AG09309 (cell line): ENCODE results near the gene VLDLR.

Experiments
- DNase-seq: peaks from one replicate; pipeline ENCODE4 v3.0.0-alpha.2; 2010; ENCODE audit warnings: low read depth
- H3K4me3 ChIP-seq: 2 replicates; pipeline ENCODE4 v1.5.1; 2011; ENCODE audit warnings: mild to moderate bottlenecking, low read depth, low read length, moderate library complexity; ENCODE audit not compliant: control insufficient read depth
- CTCF ChIP-seq: IDR thresholded peaks from 2 replicates; pipeline ENCODE4 v1.5.1; 2011; ENCODE audit warnings: mild to moderate bottlenecking, low read depth, low read length, inconsistent platforms; ENCODE audit not compliant: insufficient read depth, control insufficient read depth; ENCODE audit errors: missing control alignments

VLDLR gene

GRCh38 chr9:2679011-2679410 is 57.4 kb downstream of the VLDLR start:
- H3K4me3 ChIP-seq: no peak overlapping the region
- no peak for TF ChIP-seq CTCF
- DNase-seq: no peak

GRCh38 chr9:2681981-2682380 is 60.4 kb downstream of the VLDLR start:
- no peak for DNase-seq
- H3K4me3 ChIP-seq: no peak overlapping the region
- TF ChIP-seq CTCF: no peak

GRCh38 chr9:2686911-2687310 is 65.3 kb downstream of the VLDLR start:
- no peak overlapping the region for H3K4me3 ChIP-seq
- no peak for DNase-seq
- no peak for TF ChIP-seq CTCF

- no peak for TF ChIP-seq CTCF
- DNase-seq: no peak
- no peak overlapping the region for H3K4me3 ChIP-seq
Measured at GRCh38 chr9:2688636-2689035, 67.0 kb downstream of the VLDLR start.

- H3K4me3 ChIP-seq: no peak overlapping the region
- DNase-seq: no peak
- no peak for TF ChIP-seq CTCF
Measured at GRCh38 chr9:2691212-2691611, 69.6 kb downstream of the VLDLR start.

GRCh38 chr9:2691626-2692025 is 70.0 kb downstream of the VLDLR start:
- no peak overlapping the region for H3K4me3 ChIP-seq
- DNase-seq: no peak
- TF ChIP-seq CTCF: no peak

- no peak for TF ChIP-seq CTCF
- no peak overlapping the region for H3K4me3 ChIP-seq
- no peak for DNase-seq
Measured at GRCh38 chr9:2693056-2693455, 71.5 kb downstream of the VLDLR start.
